Brain microvascular endothelial cell (primary cell): ENCODE data around the gene NKX6-1.

ENCODE experiments used
- DNase-seq: peaks from one replicate; pipeline ENCODE4 v3.0.0-alpha.2; 2020
- H3K27ac ChIP-seq: fragments of 250-450 bp; sonication (Bioruptor Pico); 2 replicates; pipeline ENCODE4 v1.5.1; 2020; ENCODE audit warnings: mild to moderate bottlenecking, moderate library complexity
- H3K27me3 ChIP-seq: fragments of 250-450 bp; sonication (Bioruptor Pico); replicated peaks from 2 replicates; pipeline ENCODE4 v1.5.1; 2020; ENCODE audit warnings: mild to moderate bottlenecking
- H3K36me3 ChIP-seq: fragments of 250-450 bp; sonication (Bioruptor Pico); replicated peaks from 2 replicates; pipeline ENCODE4 v1.5.1; 2020; ENCODE audit warnings: mild to moderate bottlenecking
- H3K4me3 ChIP-seq: 2 replicates; pipeline ENCODE4 v1.5.1; 2011; ENCODE audit warnings: low read depth, mild to moderate bottlenecking, control low read depth, low read length, moderate library complexity
- in situ Hi-C: cut with HindIII; loops from 2 replicates; pipeline ENCODE4 v1.10.0; 2017; ENCODE audit warnings: low sequenced_read_pairs, low pct_ligation_motif_present
- TF ChIP-seq, protein P1 (sequence below): IDR thresholded peaks from 2 replicates; pipeline ENCODE4 v1.5.1; 2011; ENCODE audit warnings: low read depth, mild to moderate bottlenecking, moderate library complexity, low read length, control low read depth, inconsistent platforms; ENCODE audit errors: missing control alignments

Gene NKX6-1

DNA sequence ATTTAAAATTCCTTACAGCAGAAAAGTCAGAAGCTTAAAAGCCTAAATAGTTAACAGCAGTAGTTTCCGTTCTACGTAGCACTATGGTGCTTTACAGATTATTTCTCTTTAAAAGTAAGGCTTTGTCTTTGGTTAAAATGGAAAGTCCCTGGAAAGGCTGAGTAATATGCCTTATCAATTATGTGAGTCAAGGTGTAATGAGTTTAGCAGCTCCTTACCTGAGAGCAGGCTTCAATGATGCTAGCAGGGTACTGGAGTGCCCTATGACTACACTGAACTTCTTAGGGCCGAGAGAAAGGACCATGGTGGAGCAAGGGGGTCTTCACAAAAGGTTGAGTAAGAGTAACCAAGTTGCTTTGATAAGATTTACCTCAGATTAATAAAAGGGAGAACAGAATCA is 12.6 kb upstream of the NKX6-1 start:
- Histone ChIP-seq H3K36me3 (no peaks in the 10 kb centered on the region), H3K27ac (no peak overlapping the region), H3K27me3 (peaks cover 3% of the 10 kb centered on the region), H3K4me3 (no peak overlapping the region)
- in situ Hi-C loops: no loop called here
- no peak for DNase-seq
- TF ChIP-seq, protein P1, sequence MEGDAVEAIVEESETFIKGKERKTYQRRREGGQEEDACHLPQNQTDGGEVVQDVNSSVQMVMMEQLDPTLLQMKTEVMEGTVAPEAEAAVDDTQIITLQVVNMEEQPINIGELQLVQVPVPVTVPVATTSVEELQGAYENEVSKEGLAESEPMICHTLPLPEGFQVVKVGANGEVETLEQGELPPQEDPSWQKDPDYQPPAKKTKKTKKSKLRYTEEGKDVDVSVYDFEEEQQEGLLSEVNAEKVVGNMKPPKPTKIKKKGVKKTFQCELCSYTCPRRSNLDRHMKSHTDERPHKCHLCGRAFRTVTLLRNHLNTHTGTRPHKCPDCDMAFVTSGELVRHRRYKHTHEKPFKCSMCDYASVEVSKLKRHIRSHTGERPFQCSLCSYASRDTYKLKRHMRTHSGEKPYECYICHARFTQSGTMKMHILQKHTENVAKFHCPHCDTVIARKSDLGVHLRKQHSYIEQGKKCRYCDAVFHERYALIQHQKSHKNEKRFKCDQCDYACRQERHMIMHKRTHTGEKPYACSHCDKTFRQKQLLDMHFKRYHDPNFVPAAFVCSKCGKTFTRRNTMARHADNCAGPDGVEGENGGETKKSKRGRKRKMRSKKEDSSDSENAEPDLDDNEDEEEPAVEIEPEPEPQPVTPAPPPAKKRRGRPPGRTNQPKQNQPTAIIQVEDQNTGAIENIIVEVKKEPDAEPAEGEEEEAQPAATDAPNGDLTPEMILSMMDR: no peak

DNA sequence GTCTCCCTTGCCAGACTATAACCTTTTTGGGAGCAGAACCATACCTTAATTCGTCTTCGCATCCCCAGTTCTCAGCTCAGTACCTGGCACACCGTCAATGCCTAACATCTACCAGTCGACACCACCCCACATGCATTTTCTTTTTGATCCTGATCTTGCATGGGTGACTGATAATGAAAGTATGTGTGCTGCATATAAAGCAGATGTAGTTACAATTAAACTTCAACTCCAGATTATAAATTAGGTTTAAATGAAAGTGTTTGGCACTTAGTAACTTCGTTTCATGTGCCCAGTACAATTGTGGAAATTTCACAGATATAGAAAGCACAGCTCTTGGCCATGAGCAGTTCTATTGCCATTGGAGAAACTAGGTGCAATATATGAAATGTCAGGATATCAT is 8.8 kb upstream of the NKX6-1 start:
- no peak for DNase-seq
- in situ Hi-C loops: no loop called here
- Histone ChIP-seq H3K36me3 (no peaks in the 10 kb centered on the region), H3K27ac (no peak overlapping the region), H3K4me3 (no peak overlapping the region), H3K27me3 (peaks cover 11% of the 10 kb centered on the region)
- TF ChIP-seq, protein P1: no peak

DNA sequence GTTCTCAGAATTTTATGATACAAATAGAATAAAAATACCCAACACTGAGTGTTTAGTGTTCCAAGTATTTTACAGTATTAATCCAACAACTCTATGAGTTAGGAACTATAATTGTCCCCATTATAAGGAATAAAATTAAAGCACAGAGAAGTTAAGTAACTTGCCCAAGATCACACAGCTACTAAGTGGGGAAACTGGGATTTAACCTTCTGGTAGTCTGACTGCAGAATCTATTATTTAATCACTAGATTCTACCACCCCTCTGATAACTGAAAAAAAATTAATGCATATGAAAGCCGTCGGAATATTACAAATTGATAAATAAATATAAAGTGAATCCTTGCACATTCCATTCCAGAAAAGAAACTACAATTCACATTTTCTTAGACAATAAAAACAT is 5.7 kb upstream of the NKX6-1 start:
- TF ChIP-seq, protein P1: no peak
- Histone ChIP-seq H3K36me3 (no peaks in the 10 kb centered on the region), H3K4me3 (no peak overlapping the region), H3K27ac (no peak overlapping the region), H3K27me3 (peaks cover 41% of the 10 kb centered on the region)
- DNase-seq: no peak
- in situ Hi-C loops: no loop called here

DNA sequence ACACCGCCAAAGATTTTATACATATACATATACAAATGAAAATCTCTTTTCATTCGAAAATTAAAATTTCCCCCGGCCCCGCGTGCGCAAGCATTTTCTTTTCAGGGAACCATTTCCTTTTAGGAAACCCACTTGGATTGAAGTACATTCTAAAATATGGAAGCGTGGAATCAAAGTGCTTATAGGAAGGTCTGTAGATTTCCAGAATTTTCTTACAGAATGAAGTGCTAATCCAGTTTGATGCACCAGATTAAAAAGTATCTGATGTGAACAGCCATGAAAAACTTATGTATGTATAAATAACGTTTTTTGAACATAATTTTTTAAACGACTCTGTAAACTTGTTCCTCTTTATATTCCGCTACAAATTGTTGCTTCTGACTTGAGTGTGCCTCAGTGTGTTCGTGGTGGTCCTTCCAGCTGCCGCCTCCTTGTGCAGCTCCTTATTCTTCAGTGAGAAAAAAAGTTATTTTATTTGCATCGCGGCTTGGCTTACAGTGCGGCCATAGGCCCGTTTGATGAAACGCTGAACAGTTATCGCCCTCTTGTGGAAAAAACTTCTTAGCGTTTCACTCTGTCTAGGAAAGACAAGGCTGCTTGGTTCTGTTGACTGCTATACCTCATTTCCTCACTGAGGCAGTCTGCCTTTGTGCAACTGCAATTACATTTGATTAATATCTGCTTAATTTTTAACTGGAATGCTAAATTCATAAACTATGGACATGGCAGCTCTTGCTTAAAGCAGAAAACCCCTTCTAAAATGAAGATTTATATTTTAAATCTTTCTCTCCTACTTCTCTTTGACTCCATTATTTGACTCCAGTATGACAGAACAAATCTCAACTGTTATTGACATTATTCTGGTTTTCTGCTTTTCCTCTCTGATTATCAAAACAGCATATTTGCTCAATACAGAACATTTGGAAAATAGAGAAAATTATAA is 4.7 kb upstream of the NKX6-1 start:
- no peaks in the 10 kb centered on the region for H3K36me3 ChIP-seq
- in situ Hi-C loops: no loop called here
- H3K4me3 ChIP-seq: no peak overlapping the region
- TF ChIP-seq, protein P1: peak; percentile 82
- H3K27me3 ChIP-seq: peaks cover 41% of the 10 kb centered on the region
- peak; percentile 68 for DNase-seq
- no peak overlapping the region for H3K27ac ChIP-seq

DNA sequence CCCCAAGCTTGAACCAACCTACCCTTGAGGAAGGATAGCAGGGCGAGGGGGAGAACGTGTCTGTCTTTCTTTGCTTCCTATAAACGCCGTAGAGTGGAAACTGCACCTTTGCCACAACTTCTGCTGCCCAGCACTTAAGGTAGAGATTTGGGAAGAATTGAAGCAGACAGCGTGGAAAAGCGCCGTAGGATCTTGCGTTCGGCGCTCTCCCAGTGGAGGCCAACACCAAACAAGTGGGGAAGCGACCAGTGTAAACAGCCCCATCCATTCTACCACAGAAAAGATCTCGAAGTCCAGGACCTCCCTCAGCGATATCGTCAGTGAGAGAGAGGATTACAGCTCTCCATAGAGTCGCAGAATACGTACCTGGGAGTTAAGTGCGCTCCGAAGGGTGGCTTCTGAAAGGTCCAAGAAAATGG is 3.9 kb upstream of the NKX6-1 start:
- no peak for DNase-seq
- no peak overlapping the region for H3K4me3 ChIP-seq
- no peaks in the 10 kb centered on the region for H3K36me3 ChIP-seq
- TF ChIP-seq, protein P1: no peak
- no peak overlapping the region for H3K27ac ChIP-seq
- H3K27me3 ChIP-seq: peaks cover 41% of the 10 kb centered on the region
- in situ Hi-C loops: no loop called here
